Measurements from ENCODE around the gene EPS8L1. TPM values are rescaled to one million over a fixed set of nuclear protein-coding genes. Genes with fewer than 3 reads are reported as not detected.
A peak's percentile ranks its signal among the peaks of the same experiment; 100 is the strongest.

EPS8L1 gene
- total RNA-seq, 1 donor from 2014 or later: not detected

DNA sequence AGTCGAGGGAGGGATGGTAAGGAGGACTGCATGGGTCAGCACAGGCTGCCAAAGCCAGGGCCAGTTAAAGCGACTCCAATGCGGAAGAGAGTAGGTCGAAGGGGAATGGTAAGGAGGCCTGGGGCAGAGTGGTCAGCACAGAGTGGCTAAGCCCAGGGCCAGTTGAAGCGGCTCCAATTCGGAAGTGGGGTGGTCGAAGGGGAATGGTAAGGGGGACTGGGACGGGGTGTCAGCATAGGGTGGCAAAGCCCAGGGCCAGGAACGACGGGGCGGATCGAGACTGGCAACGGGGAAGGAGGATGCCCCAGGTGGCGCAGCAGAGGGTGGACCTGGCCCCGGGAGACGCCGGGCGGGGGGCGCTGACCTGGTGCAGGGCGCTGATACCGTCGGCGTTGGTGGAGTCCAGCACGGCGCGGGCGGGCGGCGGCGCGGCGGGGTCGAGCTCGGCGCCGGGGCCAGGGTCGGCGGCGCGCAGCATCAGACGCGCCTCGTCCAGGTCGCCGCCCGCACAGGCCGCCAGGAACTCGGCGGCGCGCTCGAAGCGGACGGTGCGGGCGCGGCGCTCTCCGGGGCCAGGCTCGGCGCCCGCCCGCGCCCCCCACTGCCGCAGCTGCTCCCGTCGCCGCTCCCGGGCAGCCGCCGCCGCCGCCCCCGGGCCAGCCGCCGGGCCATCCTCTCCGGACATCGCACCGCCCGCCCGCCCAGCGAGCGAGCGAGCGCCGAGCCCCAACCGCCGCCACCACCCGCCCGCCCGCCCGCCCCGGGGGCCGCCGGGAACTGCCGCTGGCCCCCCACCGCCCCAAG, 41.4 kb downstream of the EPS8L1 start, which contains the start of gene PPP1R12C:
Gene PPP1R12C (minus strand): TSS at position 779 of the 804 bp plus-strand sequence. CDS start 94 bp downstream, at position 685.
- H3K27ac ChIP-seq: peak within 1 kb of the TSS; percentile 79 to 87
- peaks cover 0 to 5% of the 10 kb centered on the region in 2 donors for H3K36me3 ChIP-seq
- H3K27me3 ChIP-seq: no peaks in the 10 kb centered on the region
- TF ChIP-seq, protein P1, sequence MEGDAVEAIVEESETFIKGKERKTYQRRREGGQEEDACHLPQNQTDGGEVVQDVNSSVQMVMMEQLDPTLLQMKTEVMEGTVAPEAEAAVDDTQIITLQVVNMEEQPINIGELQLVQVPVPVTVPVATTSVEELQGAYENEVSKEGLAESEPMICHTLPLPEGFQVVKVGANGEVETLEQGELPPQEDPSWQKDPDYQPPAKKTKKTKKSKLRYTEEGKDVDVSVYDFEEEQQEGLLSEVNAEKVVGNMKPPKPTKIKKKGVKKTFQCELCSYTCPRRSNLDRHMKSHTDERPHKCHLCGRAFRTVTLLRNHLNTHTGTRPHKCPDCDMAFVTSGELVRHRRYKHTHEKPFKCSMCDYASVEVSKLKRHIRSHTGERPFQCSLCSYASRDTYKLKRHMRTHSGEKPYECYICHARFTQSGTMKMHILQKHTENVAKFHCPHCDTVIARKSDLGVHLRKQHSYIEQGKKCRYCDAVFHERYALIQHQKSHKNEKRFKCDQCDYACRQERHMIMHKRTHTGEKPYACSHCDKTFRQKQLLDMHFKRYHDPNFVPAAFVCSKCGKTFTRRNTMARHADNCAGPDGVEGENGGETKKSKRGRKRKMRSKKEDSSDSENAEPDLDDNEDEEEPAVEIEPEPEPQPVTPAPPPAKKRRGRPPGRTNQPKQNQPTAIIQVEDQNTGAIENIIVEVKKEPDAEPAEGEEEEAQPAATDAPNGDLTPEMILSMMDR (IDR thresholded peaks at IDR 0.05): no peak
- no peaks in the 10 kb centered on the region for H3K9me3 ChIP-seq
- peak within 1 kb of the TSS; percentile 76 to 81 for H3K4me3 ChIP-seq
- intact Hi-C loops (cut with DNase I): loop anchor here (1.0 to 10.0 kb wide), 12 partner anchors 54 to 1252 kb away; partner anchors contain the start of genes BRSK1, CDC42EP5, FIZ1 and HSPBP1
- H3K4me1 ChIP-seq: peaks cover 13 to 38% of the 10 kb centered on the region in 2 donors
- DNase-seq (ENCODE audit: low spot score in 2 of 2): no peak

DNA sequence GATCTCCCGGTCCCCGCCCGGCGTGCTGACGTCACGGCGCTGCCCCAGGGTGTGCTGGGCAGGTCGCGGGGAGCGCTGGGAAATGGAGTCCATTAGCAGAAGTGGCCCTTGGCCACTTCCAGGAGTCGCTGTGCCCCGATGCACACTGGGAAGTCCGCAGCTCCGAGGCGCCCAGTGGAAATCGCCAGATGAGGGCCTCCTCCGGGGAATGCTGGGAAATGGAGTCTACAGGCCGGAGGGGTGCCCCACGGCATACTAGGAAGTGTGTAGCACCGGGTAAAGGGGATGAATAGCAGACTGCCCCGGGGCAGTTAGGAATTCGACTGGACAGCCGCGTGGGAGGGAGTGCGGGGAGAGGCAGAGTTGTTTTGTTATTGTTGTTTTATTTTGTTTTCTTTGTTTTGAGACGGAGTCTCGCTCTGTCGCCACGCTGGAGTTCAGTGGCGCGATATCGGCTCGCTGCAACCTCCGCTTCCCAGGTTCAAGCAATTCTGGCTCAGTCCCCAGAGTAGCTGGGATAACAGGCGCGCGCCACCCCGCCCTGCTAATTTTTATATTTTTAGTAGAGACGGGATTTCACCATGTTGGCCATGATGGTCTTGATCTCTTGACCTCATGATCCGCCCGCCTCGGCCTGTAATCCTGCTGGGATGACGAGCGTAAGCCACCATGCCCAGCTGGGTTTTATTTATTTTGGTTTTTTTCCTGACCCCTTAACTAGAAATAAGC, 42.2 kb downstream of the EPS8L1 start:
- Histone ChIP-seq H3K4me1 (peaks cover 13 to 37% of the 10 kb centered on the region in 2 donors), H3K36me3 (no peaks in the 10 kb centered on the region), H3K27ac (peak overlapping the region; percentile 74 to 79), H3K9me3 (no peaks in the 10 kb centered on the region), H3K4me3 (peak overlapping the region; percentile 76 to 81), H3K27me3 (no peaks in the 10 kb centered on the region)
- intact Hi-C loops (cut with DNase I): loop anchor here (1.0 to 10.0 kb wide), 12 partner anchors 55 to 1253 kb away; partner anchors contain the start of genes BRSK1, CDC42EP5, FIZ1 and HSPBP1
- DNase-seq (ENCODE audit: low spot score in 2 of 2): peak; percentile 98 to 100
- TF ChIP-seq, protein P1 (IDR thresholded peaks at IDR 0.05): no peak

DNA sequence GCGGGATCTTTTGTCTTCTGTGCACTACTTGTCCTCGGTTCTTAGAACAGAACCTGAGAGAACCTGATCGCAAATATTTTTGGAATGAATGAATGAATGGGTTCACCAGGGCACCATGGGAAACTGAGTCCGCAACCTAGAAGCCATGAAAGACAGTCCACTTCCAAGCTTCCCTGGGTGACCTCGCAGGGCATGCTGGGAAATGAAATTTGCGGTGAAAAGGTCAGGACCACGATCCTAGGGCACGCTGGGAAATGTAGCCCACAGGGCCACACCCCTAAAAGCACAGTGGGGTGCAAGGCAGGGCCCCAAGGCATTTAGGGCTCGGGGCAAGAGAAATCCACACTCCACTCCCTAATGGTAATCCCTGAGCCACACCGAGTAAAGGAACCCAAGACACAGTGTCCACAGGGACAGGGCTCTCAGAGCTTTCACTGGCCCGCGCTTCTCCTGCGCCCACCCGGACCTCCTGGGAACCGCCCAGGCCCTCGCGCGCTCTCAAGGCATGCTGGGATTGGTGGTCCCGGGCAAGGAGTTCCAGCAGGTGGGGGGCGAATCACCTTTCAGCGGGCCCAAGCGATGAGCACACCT, 42.8 kb downstream of the EPS8L1 start:
- DNase-seq (ENCODE audit: low spot score in 2 of 2): peak in 1 of 2 donors; percentile 73
- Histone ChIP-seq H3K9me3 (no peaks in the 10 kb centered on the region), H3K36me3 (no peaks in the 10 kb centered on the region), H3K27ac (peak overlapping the region; percentile 74 to 79), H3K4me1 (peaks cover 13 to 32% of the 10 kb centered on the region in 2 donors), H3K4me3 (peak overlapping the region; percentile 73 to 76), H3K27me3 (no peaks in the 10 kb centered on the region)
- intact Hi-C loops (cut with DNase I): loop anchor here (5.0 to 10.0 kb wide), 7 partner anchors 164 to 1254 kb away; partner anchors contain the start of genes BRSK1, CDC42EP5, HSPBP1 and MYADM
- TF ChIP-seq, protein P1 (IDR thresholded peaks at IDR 0.05): no peak

DNA sequence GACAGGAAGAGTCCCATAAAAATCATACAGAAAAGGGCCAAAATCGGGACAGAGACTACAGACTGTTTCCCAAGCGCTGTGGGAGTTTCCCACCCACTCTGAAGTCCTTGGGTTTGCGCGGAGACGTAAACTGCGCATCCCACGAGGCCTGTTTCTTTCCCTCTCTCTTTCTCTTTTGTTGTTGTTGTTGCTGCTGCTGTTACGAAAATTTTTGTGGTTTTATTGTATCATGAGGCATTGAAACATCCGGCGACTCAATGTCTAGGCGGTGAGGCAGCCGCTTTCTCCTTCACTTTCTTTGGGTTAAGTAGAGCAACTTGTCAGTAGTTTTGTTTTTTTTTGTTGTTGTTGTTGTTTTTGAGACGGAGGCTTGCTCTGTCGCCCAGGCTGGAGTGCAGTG, 43.4 kb downstream of the EPS8L1 start:
- intact Hi-C loops (cut with DNase I): loop anchor here (5.0 to 10.0 kb wide), 7 partner anchors 163 to 1254 kb away; partner anchors contain the start of genes BRSK1, CDC42EP5, HSPBP1 and MYADM
- H3K9me3 ChIP-seq: no peaks in the 10 kb centered on the region
- no peak overlapping the region for H3K27ac ChIP-seq
- peaks cover 11 to 28% of the 10 kb centered on the region in 2 donors for H3K4me1 ChIP-seq
- TF ChIP-seq, protein P1 (IDR thresholded peaks at IDR 0.05): no peak
- H3K36me3 ChIP-seq: no peaks in the 10 kb centered on the region
- H3K4me3 ChIP-seq: no peak overlapping the region
- no peak for DNase-seq (ENCODE audit: low spot score in 2 of 2)
- no peaks in the 10 kb centered on the region for H3K27me3 ChIP-seq

DNA sequence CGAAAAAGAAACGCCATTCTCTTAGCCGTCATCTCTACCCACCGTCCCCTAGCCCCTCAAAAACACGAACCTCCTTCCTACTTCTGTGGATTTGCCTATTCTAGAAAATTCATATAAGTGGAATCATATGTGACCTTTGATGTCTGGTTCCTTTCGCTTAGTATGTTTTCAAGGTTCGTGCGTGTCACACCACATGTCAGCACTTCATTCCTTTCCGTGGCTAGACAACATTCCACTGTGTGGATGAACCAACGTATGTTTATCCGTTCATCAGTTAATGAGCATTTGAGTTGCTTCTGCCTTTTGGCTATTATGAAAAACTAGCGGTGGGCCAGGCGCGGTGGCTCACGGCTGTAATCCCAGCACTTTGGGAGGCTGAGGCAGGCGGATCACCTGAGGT, 55.8 kb downstream of the EPS8L1 start:
- Histone ChIP-seq H3K4me1 (no peaks in the 10 kb centered on the region), H3K36me3 (no peaks in the 10 kb centered on the region), H3K27ac (no peak overlapping the region), H3K27me3 (peaks cover 6% of the 10 kb centered on the region), H3K9me3 (no peaks in the 10 kb centered on the region), H3K4me3 (no peak overlapping the region)
- no peak for DNase-seq (ENCODE audit: low spot score in 2 of 2)
- intact Hi-C loops (cut with DNase I): no loop called here
- TF ChIP-seq, protein P1 (IDR thresholded peaks at IDR 0.05): no peak
